GM18498 (cell line): ENCODE data around the gene LFNG.

Source experiments
- ATAC-seq: cut with Tn5 transposase; IDR thresholded peaks from one replicate; pipeline ENCODE4 v1.9.1; 2021; ENCODE audit warnings: mild to moderate bottlenecking, moderate library complexity; ENCODE audit not compliant: unreplicated experiment

The LFNG gene

GRCh38 chr7:2566890-2567678 lies 47.5 kb downstream of the LFNG start:
- ATAC-seq: no peak

GRCh38 chr7:2567679-2568278 lies 48.2 kb downstream of the LFNG start:
- ATAC-seq: no peak

GRCh38 chr7:2568521-2569223 lies 49.1 kb downstream of the LFNG start:
- no peak for ATAC-seq

- no peak for ATAC-seq
These were observed 49.8 kb downstream of the LFNG start for GRCh38 chr7:2569421-2569820.

GRCh38 chr7:2570021-2570420 lies 50.4 kb downstream of the LFNG start:
- no peak for ATAC-seq

GRCh38 chr7:2571409-2571808 lies 51.8 kb downstream of the LFNG start:
- no peak for ATAC-seq

- ATAC-seq: no peak
These were observed 52.7 kb downstream of the LFNG start for GRCh38 chr7:2572101-2572842.

GRCh38 chr7:2573761-2574160 lies 54.2 kb downstream of the LFNG start:
- ATAC-seq: no peak

- ATAC-seq: no peak
These were observed 55.6 kb downstream of the LFNG start for GRCh38 chr7:2575046-2575732.

GRCh38 chr7:2575733-2576340 lies 56.3 kb downstream of the LFNG start:
- no peak for ATAC-seq

- ATAC-seq: no peak
These were observed 57.3 kb downstream of the LFNG start for GRCh38 chr7:2576742-2577491.
